ENCODE results near the gene ZNF57.
"Not testable (repeated sequence)": the region's sequence is repeated elsewhere in the genome, so short reads cannot be mapped to it uniquely, and the experiment has no call there.

Gene ZNF57

DNA sequence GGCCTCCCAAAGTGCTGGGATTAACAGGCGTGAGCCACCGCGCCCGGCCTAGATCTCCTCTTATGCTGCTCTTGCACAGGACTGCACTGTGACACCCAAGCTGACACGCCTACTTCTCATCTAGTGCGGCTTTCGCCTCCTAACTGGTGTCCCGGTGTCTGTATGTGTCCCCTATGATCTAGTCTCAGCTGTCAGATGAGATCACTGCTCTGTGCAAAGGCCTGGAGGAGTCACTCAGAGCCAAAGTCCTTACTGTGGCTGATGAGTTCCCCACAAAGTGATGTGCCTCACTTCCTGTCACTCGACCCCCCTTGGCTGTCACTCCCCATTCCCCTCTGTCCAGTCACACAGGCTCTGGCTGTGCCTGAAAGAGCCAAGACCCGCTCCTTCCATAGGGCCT, 31.1 kb upstream of the ZNF57 start:
- CTCF ChIA-PET: interaction anchor here (0.8 to 1.1 kb wide), 4 partner anchors 10 to 221 kb away, joined by 3 to 4 read pairs (median 4); partner anchors contain the start of gene ZNF555
- no peak overlapping the region for H3K4me3 ChIP-seq (ENCODE audit: low read depth, low read length)
- POLR2A ChIA-PET: no interaction called here
- TF ChIP-seq, protein P1, sequence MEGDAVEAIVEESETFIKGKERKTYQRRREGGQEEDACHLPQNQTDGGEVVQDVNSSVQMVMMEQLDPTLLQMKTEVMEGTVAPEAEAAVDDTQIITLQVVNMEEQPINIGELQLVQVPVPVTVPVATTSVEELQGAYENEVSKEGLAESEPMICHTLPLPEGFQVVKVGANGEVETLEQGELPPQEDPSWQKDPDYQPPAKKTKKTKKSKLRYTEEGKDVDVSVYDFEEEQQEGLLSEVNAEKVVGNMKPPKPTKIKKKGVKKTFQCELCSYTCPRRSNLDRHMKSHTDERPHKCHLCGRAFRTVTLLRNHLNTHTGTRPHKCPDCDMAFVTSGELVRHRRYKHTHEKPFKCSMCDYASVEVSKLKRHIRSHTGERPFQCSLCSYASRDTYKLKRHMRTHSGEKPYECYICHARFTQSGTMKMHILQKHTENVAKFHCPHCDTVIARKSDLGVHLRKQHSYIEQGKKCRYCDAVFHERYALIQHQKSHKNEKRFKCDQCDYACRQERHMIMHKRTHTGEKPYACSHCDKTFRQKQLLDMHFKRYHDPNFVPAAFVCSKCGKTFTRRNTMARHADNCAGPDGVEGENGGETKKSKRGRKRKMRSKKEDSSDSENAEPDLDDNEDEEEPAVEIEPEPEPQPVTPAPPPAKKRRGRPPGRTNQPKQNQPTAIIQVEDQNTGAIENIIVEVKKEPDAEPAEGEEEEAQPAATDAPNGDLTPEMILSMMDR (IDR thresholded peaks at IDR 0.05; ENCODE audit: insufficient read depth, low read length, missing control alignments): no peak
- no peak for DNase-seq (ENCODE audit: low read depth, low spot score)

- CTCF ChIA-PET: interaction anchor here (2.7 to 3.4 kb wide), 2 partner anchors 15 to 224 kb away, joined by 12 to 19 read pairs; no protein-coding TSS in a partner anchor
- POLR2A ChIA-PET; H3K4me3 ChIP-seq (ENCODE audit: low read depth, low read length); DNase-seq (ENCODE audit: low read depth, low spot score): not testable (repeated sequence)
These were observed 28.6 kb upstream of the ZNF57 start for GRCh38 chr19:2872175-2872574.

DNA sequence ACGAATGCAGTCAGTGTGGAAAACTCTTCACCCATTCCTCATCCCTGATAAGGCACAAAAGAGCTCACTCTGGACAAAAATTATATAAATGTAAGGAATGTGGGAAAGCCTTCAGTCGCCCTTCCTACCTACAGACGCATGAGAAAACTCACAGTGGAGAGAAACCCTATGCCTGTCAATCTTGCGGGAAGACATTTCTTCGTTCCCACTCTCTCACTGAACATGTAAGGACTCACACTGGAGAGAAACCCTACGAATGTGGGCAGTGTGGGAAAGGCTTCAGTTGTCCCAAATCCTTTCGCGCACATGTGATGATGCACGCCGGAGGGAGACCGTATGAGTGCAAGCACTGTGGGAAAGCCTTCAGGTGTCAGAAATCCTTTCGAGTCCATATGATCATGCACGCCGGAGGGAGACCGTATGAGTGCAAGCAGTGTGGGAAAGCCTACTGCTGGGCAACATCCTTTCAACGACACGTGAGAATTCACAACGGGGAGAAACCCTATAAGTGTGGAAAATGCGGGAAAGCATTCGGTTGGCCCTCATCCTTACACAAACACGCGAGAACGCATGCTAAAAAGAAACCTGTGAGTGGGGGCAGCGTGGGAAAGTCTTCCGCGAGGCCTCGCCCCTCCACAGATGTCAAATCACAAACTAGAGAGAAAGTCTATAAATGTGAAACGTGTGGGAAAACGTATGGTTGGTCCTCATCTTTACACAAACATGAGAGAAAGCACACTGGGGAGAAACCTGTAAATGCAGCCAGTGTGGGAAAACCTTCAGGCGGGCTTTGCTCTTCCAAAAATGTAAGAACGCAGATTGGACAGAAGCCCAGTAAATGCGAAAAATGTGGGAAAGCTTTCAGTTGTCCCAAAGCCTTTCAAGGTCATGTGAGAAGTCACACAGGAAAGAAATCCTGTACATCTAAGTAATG, 23.1 kb upstream of the ZNF57 start:
- no peak for DNase-seq (ENCODE audit: low read depth, low spot score)
- CTCF ChIA-PET: interaction anchor here (0.9 kb wide), 1 partner anchor 229 kb away, joined by 4 read pairs; no protein-coding TSS in a partner anchor
- TF ChIP-seq, protein P1 (IDR thresholded peaks at IDR 0.05; ENCODE audit: insufficient read depth, low read length, missing control alignments): no peak
- H3K4me3 ChIP-seq (ENCODE audit: low read depth, low read length): no peak overlapping the region
- POLR2A ChIA-PET: no interaction called here

GRCh38 chr19:2883686-2884439, 16.9 kb upstream of the ZNF57 start:
- POLR2A ChIA-PET: no interaction called here
- CTCF ChIA-PET: interaction anchor here (1.0 to 1.9 kb wide), 3 partner anchors 9 to 235 kb away, joined by 3 to 8 read pairs (median 3); no protein-coding TSS in a partner anchor
- DNase-seq (ENCODE audit: low read depth, low spot score): no peak

DNA sequence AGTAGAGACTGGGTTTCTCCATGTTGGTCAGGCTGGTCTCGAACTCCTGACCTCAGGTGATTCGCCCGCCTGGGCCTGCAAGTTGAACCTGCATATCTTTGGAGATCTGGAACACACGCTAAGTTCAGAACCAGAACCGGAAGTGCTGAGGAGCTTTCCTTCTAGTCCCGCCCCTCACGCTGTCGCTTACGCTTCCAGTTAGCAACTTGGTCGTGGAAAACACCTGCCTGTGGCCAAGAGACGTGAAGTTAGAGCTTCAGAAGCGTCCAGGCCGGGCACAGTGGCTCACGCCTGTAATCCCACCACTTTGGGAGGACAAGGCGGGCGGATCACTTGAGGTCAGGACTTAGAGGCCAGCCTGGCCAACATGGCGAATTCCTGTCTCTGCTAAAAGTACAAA, 15.0 kb upstream of the ZNF57 start:
- CTCF ChIA-PET: interaction anchor here (1.0 to 2.9 kb wide), 3 partner anchors 10 to 38 kb away, joined by 3 to 12 read pairs (median 6); no protein-coding TSS in a partner anchor
- no peak for DNase-seq (ENCODE audit: low read depth, low spot score)
- H3K4me3 ChIP-seq (ENCODE audit: low read depth, low read length): no peak overlapping the region
- TF ChIP-seq, protein P1 (IDR thresholded peaks at IDR 0.05; ENCODE audit: insufficient read depth, low read length, missing control alignments): no peak
- POLR2A ChIA-PET: no interaction called here

More at GRCh38 chr19:2883686-2884439, 16.9 kb upstream of the ZNF57 start:
- H3K4me3 ChIP-seq (ENCODE audit: low read depth, low read length): no peak overlapping the region
- TF ChIP-seq, protein P1 (IDR thresholded peaks at IDR 0.05; ENCODE audit: insufficient read depth, low read length, missing control alignments): no peak

DNA sequence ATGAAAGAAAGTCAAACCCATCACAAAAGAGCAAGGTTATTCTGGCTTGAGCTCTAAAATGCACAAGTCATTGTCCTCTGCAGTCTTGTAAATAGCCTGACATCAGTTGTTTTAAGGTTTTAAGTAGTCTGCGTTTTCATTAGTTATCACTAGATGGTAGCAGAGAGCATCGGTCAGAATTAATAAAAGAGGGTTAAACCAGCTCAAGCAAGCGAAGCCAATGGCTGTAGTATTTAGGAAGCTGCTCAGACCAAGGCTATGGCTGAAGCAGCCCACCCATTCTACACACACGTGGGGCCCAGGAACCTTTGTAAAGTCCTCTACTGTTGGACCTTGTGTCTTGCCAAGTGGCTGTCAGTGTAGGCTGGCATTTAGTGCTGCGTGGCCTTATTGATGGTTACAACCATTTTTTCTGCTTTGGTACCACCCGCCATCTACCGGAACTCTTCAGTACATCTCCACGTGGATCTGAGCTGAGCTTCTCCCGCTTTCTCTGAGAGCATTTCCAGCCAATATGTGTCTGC, 13.3 kb upstream of the ZNF57 start:
- no peak for DNase-seq (ENCODE audit: low read depth, low spot score)
- H3K4me3 ChIP-seq (ENCODE audit: low read depth, low read length): no peak overlapping the region
- TF ChIP-seq, protein P1 (IDR thresholded peaks at IDR 0.05; ENCODE audit: insufficient read depth, low read length, missing control alignments): peak; percentile 33
- POLR2A ChIA-PET: interaction anchor here (0.8 kb wide), 1 partner anchor 13 kb away, joined by 3 read pairs; the partner anchor contains the start of gene ZNF57
- CTCF ChIA-PET: interaction anchor here (0.7 to 2.9 kb wide), 34 partner anchors 9 to 336 kb away, joined by 3 to 21 read pairs (median 5); partner anchors contain the start of genes ZNF555, ZNF556 and ZNF57

Data from AG04449 (cell line).